Karpas-422 (cell line): ENCODE results near the gene DAB1. TPM values are rescaled to one million over a fixed set of nuclear protein-coding genes. Genes with fewer than 3 reads are reported as not detected.

Experiments
- DNase-seq: peaks from one replicate; pipeline ENCODE4 v3.0.0-alpha.2; 2015
- H2AFZ ChIP-seq: fragments of 200-600 bp; sonication (generic); 2 replicates; pipeline ENCODE4 v1.6.1; 2014; ENCODE audit warnings: antibody characterized with exemption, low read length, mixed read lengths
- H3K27ac ChIP-seq: fragments of 200-600 bp; sonication (generic); 2 replicates; pipeline ENCODE4 v1.5.1; 2014; ENCODE audit warnings: mild to moderate bottlenecking, low read length, moderate library complexity
- H3K27me3 ChIP-seq: fragments of 200-600 bp; sonication (generic); 2 replicates; pipeline ENCODE4 v1.6.1; 2014; ENCODE audit warnings: low read length, mixed read lengths
- H3K36me3 ChIP-seq: fragments of 200-600 bp; sonication (generic); 2 replicates; pipeline ENCODE4 v1.6.1; 2014; ENCODE audit warnings: low read length, mixed read lengths; ENCODE audit not compliant: insufficient read depth
- H3K4me1 ChIP-seq: fragments of 200-600 bp; sonication (generic); 2 replicates; pipeline ENCODE4 v1.6.1; 2014; ENCODE audit warnings: mild to moderate bottlenecking, low read length, mixed read lengths
- H3K4me2 ChIP-seq: fragments of 200-600 bp; sonication (generic); 2 replicates; pipeline ENCODE4 v1.6.1; 2014; ENCODE audit warnings: low read length, low read depth, mild to moderate bottlenecking; ENCODE audit not compliant: poor library complexity, severe bottlenecking
- H3K4me3 ChIP-seq: fragments of 200-600 bp; sonication (generic); 2 replicates; pipeline ENCODE4 v1.5.1; 2014; ENCODE audit warnings: mild to moderate bottlenecking, antibody characterized with exemption, low read length, mixed read lengths
- H3K79me2 ChIP-seq: fragments of 200-600 bp; sonication (generic); 2 replicates; pipeline ENCODE4 v1.6.1; 2014; ENCODE audit warnings: mild to moderate bottlenecking, low read length, mixed read lengths
- H3K9ac ChIP-seq: fragments of 200-600 bp; sonication (generic); 2 replicates; pipeline ENCODE4 v1.6.0; 2014; ENCODE audit warnings: low read length
- H3K9me2 ChIP-seq: fragments of 200-600 bp; sonication (generic), shearing (Covaris generic); replicated peaks from 2 replicates; pipeline ENCODE4 v1.6.0; 2014; ENCODE audit warnings: mild to moderate bottlenecking, low read length, moderate library complexity; ENCODE audit not compliant: insufficient read depth
- H3K9me3 ChIP-seq: fragments of 300-700, 200-600 bp; sonication (generic); 2 replicates; pipeline ENCODE4 v1.6.1; 2014; ENCODE audit warnings: low read length, mixed read lengths
- H4K20me1 ChIP-seq: fragments of 200-600 bp; sonication (generic); 2 replicates; pipeline ENCODE4 v1.6.1; 2014; ENCODE audit warnings: mild to moderate bottlenecking, antibody characterized with exemption, low read length, low read depth; ENCODE audit not compliant: insufficient read depth
- total RNA-seq: library from RNA; depleted of rRNA; stranded (reverse); fragments of >200 nt; shearing (Covaris generic); gene quantifications from 2 replicates; pipeline ENCODE4 v1.2.3, GENCODE V29; 2014; ENCODE audit warnings: low replicate concordance

Gene DAB1
- total RNA-seq, 1 experiment from 2014 or later = 0.78 TPM

- Histone ChIP-seq H3K9me3 (no peaks in the 10 kb centered on the region), H3K27ac (no peak overlapping the region), H3K36me3 (no peaks in the 10 kb centered on the region), H3K27me3 (no peaks in the 10 kb centered on the region), H4K20me1 (no peaks in the 10 kb centered on the region), H2AFZ (no peak overlapping the region), H3K4me1 (peaks cover 3% of the 10 kb centered on the region), H3K4me3 (no peak overlapping the region), H3K4me2 (no peak overlapping the region), H3K9ac (no peak overlapping the region), H3K79me2 (no peaks in the 10 kb centered on the region), H3K9me2 (no peaks in the 10 kb centered on the region)
- no peak for DNase-seq
Observed at GRCh38 chr1:57157818-57158603, 265.8 kb downstream of the DAB1 start.

GRCh38 chr1:57156907-57157306 lies 267.0 kb downstream of the DAB1 start:
- no peaks in the 10 kb centered on the region for H4K20me1 ChIP-seq
- H3K4me1 ChIP-seq = peaks cover 3% of the 10 kb centered on the region
- no peaks in the 10 kb centered on the region for H3K79me2 ChIP-seq
- H2AFZ ChIP-seq = no peak overlapping the region
- H3K27ac ChIP-seq = no peak overlapping the region
- H3K9me3 ChIP-seq = no peaks in the 10 kb centered on the region
- no peak overlapping the region for H3K9ac ChIP-seq
- no peaks in the 10 kb centered on the region for H3K36me3 ChIP-seq
- no peak overlapping the region for H3K4me3 ChIP-seq
- no peaks in the 10 kb centered on the region for H3K9me2 ChIP-seq
- no peaks in the 10 kb centered on the region for H3K27me3 ChIP-seq
- DNase-seq = no peak
- no peak overlapping the region for H3K4me2 ChIP-seq

GRCh38 chr1:57146100-57146499 lies 277.8 kb downstream of the DAB1 start:
- H3K9me3 ChIP-seq = no peaks in the 10 kb centered on the region
- no peaks in the 10 kb centered on the region for H3K79me2 ChIP-seq
- no peaks in the 10 kb centered on the region for H3K9me2 ChIP-seq
- no peak overlapping the region for H3K4me3 ChIP-seq
- H3K4me1 ChIP-seq = no peaks in the 10 kb centered on the region
- no peak overlapping the region for H2AFZ ChIP-seq
- H4K20me1 ChIP-seq = no peaks in the 10 kb centered on the region
- H3K9ac ChIP-seq = no peak overlapping the region
- no peaks in the 10 kb centered on the region for H3K27me3 ChIP-seq
- H3K27ac ChIP-seq = no peak overlapping the region
- no peaks in the 10 kb centered on the region for H3K36me3 ChIP-seq
- no peak for DNase-seq
- H3K4me2 ChIP-seq = no peak overlapping the region

GRCh38 chr1:57142999-57143398 lies 280.9 kb downstream of the DAB1 start:
- Histone ChIP-seq H3K36me3 (no peaks in the 10 kb centered on the region), H3K9me2 (no peaks in the 10 kb centered on the region), H3K9ac (no peak overlapping the region), H3K27me3 (no peaks in the 10 kb centered on the region), H4K20me1 (no peaks in the 10 kb centered on the region), H3K4me3 (no peak overlapping the region), H3K27ac (no peak overlapping the region), H3K9me3 (no peaks in the 10 kb centered on the region), H2AFZ (no peak overlapping the region), H3K4me1 (no peaks in the 10 kb centered on the region), H3K4me2 (no peak overlapping the region), H3K79me2 (no peaks in the 10 kb centered on the region)
- no peak for DNase-seq

- no peaks in the 10 kb centered on the region for H3K36me3 ChIP-seq
- no peaks in the 10 kb centered on the region for H3K9me3 ChIP-seq
- no peaks in the 10 kb centered on the region for H3K4me1 ChIP-seq
- no peaks in the 10 kb centered on the region for H3K9me2 ChIP-seq
- H3K4me2 ChIP-seq = no peak overlapping the region
- H3K27ac ChIP-seq = no peak overlapping the region
- no peak for DNase-seq
- H3K4me3 ChIP-seq = no peak overlapping the region
- no peaks in the 10 kb centered on the region for H3K27me3 ChIP-seq
- no peaks in the 10 kb centered on the region for H3K79me2 ChIP-seq
- H2AFZ ChIP-seq = no peak overlapping the region
- H4K20me1 ChIP-seq = no peaks in the 10 kb centered on the region
- H3K9ac ChIP-seq = no peak overlapping the region
Observed at GRCh38 chr1:57142169-57142568, 281.7 kb downstream of the DAB1 start.

DNA sequence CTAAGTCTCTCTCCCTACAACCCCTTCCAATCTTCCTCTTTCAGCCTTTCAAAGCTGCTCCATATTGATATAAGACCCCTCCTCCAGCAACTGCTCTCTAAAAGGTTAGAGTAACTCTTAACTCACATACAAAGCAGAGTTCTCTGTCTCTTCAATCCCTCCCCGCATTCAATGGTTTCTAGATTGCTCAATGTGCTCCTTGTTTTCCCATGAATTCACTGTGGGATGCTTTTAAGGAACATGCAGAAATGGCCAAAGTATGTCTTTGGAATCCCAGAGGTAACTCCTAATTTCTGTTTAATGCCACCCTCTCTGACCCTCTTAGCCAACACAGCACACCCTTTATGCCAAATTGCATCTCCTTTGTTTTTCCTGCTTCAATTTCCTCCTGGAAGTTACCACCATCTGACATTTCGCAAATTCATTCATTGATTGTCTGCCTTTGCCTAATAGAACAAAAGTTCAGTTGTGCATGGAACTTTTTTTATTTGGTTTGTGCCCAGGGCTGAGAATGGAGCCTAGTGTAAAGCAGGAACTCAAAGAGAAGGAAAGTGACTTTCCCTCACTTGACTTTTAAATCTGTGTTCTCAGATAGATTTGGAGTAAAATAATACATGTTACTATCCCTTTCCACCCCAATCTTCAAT lies 285.3 kb downstream of the DAB1 start:
- Histone ChIP-seq H3K36me3 (no peaks in the 10 kb centered on the region), H2AFZ (no peak overlapping the region), H3K4me3 (no peak overlapping the region), H3K9me3 (no peaks in the 10 kb centered on the region), H3K9me2 (no peaks in the 10 kb centered on the region), H3K27me3 (no peaks in the 10 kb centered on the region), H3K9ac (no peak overlapping the region), H3K79me2 (no peaks in the 10 kb centered on the region), H4K20me1 (no peaks in the 10 kb centered on the region), H3K4me1 (no peaks in the 10 kb centered on the region), H3K27ac (no peak overlapping the region), H3K4me2 (no peak overlapping the region)
- DNase-seq = no peak

GRCh38 chr1:57137980-57138379 lies 285.9 kb downstream of the DAB1 start:
- Histone ChIP-seq H3K9me3 (no peaks in the 10 kb centered on the region), H3K4me3 (no peak overlapping the region), H4K20me1 (no peaks in the 10 kb centered on the region), H3K4me2 (no peak overlapping the region), H2AFZ (no peak overlapping the region), H3K36me3 (no peaks in the 10 kb centered on the region), H3K27ac (no peak overlapping the region), H3K9ac (no peak overlapping the region), H3K79me2 (no peaks in the 10 kb centered on the region), H3K27me3 (no peaks in the 10 kb centered on the region), H3K4me1 (no peaks in the 10 kb centered on the region), H3K9me2 (no peaks in the 10 kb centered on the region)
- DNase-seq = no peak

GRCh38 chr1:57134803-57135202 lies 289.1 kb downstream of the DAB1 start:
- Histone ChIP-seq H3K9ac (no peak overlapping the region), H3K4me2 (no peak overlapping the region)
- DNase-seq = no peak

More at GRCh38 chr1:57134803-57135202, 289.1 kb downstream of the DAB1 start:
- H3K9me3 ChIP-seq = no peaks in the 10 kb centered on the region
- no peaks in the 10 kb centered on the region for H3K9me2 ChIP-seq
- H4K20me1 ChIP-seq = no peaks in the 10 kb centered on the region
- H3K36me3 ChIP-seq = no peaks in the 10 kb centered on the region
- no peaks in the 10 kb centered on the region for H3K27me3 ChIP-seq
- no peak overlapping the region for H2AFZ ChIP-seq
- H3K4me3 ChIP-seq = no peak overlapping the region
- no peaks in the 10 kb centered on the region for H3K4me1 ChIP-seq
- H3K27ac ChIP-seq = no peak overlapping the region
- no peaks in the 10 kb centered on the region for H3K79me2 ChIP-seq
